Stimulated activated CD4-positive, alpha-beta T cell treated with anti-CD3 and anti-CD28 coated beads, Interleukin-4, amount 100 ng/mL, for 4 hours (primary cell): ENCODE data around the gene ECE1.

ENCODE experiments used
- DNase-seq, 2 experiments: peaks; one replicate each; pipeline ENCODE4 v3.0.0-alpha.2; 2020

The ECE1 gene

DNA sequence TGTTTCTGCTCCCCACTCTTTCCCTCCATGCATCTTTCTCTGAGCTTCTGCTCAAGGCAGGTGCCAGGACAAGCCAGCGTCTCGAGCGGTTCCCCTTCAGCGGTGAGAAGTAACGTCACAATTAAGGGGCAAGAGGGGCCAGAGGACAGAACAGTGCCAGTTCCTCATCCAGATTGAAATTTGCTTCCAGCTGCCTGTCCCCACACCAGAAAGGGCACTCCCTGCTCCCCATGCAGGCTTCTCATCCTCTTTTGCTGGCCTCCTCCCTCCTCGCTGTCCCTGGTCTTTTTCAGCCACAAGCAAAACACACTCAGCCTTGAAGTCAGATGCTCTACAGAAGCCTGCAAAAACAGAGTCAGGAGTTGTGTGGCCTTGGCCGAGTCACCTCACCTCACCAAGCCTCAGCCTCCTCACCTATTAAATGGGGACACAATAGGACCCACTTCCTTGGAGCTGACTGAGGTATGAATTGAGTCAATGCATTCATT lies 35.0 kb upstream of the ECE1 start:
- no peak for DNase-seq

DNA sequence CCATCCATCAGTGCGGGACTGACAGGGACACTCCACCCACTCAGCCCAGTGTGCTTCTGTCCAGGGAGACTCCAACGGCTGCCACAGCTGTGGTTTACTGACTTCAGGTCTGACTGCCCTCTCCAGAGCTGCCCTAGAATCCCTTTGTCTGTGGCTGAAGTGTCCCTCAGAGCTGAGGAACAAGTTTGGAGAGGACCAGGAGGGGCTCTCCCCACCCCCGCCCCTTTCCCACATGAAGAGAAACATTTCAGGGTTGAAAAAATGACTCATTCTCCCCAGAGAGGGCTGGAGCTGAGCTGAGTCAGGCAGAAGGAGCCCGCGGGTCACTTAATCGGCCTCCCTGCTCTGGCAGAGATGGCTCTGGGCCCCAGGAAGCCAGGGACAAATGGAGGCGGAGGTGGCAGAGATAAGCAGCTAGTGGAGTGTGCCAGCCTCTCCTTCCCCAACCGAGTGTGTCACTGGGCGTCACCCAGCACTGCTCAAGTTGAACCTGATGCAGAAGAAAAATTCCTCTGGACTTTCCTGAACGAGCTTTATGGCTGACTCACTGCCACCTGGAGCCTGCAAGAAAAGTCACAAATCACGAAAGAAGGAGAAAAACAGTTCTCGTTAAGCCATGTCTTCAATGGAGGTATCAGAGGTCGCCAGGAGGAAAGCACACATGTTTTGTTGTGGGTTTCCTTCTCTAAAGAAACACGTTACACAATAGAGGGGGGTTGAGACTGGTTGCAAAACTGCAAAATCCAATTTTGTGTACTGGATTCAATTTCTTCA lies 34.3 kb upstream of the ECE1 start:
- peak; percentile 69 to 84 for DNase-seq

DNA sequence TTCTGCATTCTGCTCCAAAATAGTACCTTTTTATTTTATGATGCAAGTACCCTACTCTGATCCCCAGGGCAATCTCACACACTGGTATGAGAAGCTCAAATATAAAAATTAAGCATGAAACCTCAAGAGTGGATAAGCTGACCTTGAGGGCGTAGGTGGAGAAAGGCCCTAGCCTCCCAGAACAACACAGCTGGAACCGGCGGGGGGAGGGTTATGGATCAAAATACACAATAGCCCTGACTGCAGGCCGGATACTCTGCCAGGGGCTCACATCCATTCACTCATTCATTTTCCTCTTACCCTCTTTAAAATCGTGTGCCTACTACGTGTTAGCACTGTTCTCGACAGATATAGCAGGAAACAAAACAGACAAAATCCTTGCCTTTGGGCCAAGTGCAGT lies 32.8 kb upstream of the ECE1 start:
- DNase-seq: no peak

DNA sequence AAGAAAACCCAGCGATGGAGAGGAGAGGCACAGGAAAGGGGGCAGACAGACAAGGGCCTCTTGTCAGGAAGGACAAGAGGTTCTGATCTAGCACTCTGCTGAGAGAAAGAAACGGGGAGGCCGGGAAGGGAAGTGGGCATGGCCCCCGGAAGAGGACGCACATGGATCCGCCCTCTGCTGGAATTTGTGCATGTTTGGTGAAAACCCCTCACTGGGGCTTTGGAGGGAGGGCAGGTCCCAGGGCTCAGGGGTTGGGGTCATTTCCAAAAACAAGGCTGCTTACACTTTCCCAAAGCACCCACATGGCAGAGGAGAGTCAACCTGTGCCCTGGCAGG lies 32.4 kb upstream of the ECE1 start:
- no peak for DNase-seq

DNA sequence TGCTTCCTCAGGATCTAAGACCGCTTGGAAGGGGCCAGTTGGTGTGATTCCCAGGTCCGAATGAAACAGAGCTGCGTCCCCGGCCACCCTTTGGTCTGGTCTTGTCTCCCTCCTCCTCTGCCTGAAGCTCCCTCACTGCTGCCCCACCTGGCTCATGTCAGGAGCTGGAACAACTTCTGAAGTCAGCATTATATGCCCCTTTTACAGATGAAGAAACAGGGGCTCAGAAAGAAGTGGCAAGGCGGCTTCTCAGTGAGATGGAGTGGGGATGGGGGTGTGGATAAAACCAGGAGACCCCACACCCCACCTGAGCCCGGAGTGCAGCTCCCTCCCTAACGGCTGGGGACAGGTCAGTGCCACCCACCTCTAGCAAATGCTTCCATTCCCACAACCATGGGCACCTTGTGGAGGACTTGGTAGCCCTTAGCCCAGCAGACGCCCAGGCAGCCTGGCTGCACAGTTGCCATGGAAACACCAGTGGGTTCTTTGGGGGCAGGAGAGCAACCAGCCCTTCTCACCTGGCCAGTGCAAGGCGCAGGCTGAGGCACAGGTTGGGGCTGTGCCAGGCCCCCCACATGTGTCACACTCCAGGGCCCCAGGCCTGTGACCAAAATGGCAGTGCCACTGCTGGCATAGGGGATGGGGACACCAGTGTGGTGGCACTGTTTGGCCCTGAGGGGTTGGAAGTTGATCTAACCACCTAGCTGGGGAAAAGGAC lies 31.9 kb upstream of the ECE1 start:
- DNase-seq: no peak

DNA sequence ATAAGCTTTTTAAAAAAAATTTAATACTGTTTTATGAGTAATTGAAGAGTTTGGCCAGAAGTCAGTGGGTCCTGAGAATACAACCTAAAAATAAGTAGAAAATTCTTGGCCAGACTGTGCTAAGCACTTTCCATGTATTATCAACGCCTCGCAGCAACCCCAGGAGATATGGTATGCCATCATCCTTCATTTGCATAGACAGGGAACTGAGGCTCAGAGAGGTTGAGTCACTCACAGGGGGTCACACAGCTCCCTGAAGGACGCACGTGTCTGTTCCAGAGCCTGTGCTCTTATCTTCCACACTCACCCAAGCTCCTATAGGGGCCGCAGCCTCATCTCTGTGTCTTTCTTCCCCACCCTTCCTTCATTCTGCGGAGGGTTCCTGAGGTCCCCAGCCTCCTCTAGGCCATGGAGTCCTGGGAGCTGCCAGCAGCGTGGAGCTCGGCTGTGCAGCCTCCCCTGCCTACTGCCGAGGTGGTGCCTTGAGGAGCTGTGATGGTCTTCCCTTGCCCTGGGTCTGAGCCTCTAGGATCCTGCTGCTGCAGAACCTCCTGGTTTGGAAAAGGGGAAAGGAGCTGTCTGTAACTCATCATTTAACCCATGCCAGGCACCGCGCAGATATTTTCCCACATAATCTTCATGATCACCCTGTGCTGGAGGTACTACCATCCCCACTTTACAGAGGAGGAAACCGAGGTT lies 30.3 kb upstream of the ECE1 start:
- DNase-seq: no peak

DNA sequence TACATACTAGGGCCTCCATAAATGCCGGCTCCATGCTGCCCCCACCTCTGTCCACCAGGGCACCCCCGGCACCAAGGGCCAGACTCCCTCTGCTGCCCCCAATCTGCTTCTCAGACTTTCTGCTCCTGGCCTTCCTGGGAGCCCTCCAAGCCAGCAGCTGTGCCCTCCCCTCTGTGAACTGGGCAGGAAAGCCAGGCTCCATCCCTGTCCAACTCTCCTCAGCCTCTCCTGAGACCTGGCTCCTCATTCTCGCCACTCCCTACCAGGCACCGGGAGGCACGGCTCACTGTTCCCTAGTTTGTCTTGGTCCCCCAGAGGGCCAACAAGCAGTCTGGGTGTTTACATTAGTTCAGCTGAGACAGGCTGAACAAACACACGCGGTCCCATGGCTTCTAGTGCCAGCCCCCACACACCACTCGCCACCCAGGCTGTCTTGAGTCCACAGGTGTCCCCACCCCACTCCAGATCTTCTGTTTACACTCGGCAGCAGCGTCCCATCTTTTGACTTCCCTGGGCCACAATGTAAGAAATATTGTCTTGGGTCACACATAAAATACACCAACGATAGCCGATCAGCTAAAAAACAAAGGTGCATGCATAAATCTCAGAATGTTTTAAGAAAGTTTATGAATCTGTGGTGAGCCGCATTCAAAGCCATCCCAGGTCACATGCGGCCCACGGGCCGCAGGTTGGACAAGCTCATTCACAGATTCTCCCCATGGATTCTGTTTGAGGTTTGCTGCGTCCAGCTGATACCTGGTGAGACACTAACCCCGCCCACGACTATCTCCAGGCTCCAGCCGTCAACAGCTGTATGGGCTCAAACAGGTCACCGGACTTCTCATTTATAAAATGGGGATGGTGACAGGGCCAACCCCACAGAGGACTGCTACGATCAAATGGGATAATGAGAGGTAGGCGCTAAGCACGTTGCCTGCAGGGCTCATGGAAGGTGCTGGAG lies 29.5 kb upstream of the ECE1 start:
- no peak for DNase-seq

DNA sequence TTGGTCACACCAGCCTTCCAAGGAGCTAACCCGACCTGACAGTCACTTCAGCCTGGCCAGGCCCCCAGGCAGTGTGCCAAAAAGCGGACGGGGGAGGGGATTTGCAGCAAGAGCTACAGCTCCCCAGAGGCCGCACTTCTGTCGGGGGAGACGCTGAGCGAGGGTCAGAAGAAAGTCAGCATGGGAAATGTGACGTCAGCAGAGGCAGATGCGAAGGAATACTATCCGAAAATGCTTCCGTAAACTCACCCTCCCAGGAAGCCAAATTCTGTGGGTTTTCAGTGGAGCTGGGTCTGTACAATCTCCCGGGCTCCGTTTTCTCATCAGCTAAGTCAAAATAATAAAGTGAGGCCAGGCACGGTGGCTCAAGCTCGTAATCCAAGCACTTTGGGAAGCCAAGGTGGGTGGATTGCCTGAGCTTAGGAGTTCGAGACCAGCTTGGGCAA lies 28.5 kb upstream of the ECE1 start:
- DNase-seq: no peak

DNA sequence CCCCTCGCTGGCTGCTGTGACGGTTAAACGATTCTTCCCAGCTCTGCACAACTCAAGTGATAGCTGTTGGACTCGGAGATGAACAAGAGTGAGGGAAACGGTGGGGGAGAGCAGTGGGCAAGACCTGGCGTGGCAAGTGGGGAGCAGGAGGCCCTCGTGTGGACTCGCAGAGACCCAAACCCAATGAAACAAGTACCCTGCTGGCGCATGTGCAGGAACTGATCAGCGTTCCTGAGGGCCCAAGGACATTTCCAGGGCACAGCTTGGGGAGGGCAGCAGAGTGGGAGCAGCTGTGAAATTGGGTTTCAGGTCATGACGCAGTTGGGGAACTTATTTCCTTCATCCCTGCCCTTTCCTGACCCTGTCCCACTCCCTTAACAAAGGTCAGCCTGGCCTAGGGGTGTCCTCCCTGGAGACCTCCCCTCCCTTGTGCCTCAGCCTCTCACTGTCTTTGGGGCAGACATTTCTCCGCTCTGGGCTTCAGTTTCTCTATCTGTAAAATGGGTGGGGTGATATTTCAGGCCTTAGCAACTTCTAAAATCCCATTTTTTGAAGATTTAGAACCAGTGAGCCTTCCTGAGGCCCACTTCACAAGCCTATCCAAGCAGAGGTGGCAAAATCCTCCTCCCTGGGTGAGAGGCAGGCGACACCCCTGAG lies 27.9 kb upstream of the ECE1 start:
- DNase-seq: no peak

DNA sequence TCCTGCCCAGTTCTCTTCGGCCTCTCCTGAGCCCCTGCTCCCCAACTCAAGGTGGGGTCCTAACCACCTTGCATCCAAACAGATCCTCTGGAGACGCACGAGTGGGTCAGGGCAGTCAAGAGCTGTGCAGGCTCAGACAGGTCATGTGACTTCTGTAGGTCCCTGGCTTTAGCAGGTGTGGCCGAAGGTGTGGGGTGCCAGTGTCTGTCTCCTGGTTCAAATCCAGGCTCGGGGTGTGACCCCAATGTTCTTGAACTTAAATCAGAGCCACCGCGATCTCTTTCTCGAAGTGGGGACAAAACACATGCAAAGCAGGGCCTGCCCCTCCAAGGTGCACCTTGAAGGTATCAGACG lies 27.4 kb upstream of the ECE1 start:
- DNase-seq: no peak

DNA sequence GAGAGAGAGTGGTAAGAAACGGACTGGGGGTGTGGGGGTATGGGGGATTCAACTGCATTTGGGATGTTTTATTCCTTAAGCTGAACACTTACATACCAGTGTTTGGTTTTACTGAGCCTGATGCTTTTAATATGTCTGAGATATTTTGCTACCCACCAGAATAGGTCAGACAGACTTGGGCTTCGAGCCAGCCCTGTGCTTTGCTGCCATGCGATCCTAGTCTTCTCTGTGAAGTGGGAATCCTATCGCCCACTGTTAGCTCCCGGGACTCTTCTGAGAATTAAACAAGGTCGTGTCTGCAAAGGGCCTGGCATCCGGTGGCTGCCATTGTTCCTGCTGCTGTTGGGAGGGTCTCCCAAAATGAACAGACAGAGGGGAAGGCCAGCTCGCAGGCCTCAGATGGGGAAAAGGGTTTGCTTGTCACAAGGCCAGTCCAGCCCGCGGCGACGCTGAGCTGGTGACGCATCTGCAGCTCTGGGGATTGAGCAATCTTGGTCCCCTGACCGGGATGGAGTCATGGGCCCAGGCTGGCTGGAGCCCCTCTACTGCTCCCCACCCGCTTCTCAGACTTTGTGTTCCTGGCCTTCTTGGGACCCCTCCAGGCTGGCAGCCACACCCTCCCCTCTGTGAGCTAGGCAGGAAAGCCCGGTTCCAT lies 26.9 kb upstream of the ECE1 start:
- no peak for DNase-seq

DNA sequence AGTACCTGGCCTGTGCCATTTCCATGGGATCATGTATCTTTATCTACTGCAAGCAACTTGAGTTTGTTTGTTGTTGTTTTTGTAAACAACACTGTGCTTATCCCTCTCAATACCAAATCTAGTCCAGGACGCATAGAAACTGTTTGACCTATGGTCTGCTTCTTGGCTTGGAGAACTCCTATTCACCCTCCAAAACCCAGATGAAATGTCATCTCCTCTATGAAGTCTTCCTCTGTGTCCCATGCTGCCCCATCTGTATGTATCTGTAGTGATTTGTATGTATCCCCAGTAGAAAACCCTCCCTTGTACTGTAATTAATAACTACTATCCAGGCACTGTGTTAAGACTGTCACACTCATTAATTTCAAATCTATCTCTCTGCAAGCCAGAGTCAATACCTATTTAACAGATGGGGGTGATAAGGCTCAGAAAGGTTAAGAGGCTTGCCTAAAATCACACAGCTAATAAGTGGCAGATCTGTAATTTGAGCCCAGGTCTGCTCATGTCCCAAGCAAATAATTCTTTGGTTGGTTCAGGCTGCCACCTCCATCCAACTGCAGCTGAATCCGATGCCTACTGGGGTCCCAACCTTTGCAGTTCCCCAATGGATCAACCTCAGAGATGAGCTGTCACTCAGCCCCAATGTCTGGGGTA lies 24.6 kb upstream of the ECE1 start:
- no peak for DNase-seq

DNA sequence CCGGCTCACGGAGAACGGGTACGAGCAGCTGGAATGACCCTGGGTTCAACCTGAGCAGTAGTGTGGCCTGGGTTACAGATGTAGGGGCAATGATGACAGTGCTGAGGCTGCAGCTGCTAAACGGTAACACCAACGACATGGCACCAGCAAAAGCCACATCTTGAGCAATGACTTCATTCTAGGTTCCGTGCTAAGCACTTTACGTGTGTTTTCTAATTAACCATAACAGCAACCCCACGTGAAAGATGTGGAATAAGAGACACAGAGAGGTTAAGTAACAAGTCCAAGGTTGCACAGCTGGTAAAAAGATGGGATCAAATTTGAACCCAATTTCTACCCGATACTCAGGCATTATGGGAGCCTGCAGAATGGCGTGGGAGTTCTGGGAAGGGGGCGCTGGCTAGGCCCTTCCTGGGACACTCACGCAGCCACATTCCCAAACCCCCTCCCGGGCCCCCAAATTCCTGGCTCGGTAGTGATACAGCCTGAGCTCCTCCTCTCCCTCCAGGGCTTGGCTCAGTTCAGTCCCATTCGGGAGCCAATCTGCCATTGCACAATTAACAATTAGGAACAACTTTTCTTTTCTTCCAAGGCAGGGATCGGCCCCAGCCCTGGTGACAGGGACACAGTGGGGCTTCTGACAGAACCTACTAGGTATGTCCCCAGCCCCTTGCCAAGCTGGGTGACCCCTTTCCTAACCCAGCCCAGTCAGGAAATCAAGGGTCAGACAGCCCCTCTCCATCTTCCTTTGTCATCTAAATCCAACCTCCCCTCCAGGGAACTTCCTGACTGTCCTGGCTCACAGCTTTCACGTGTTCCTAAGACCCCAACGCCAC lies 23.8 kb upstream of the ECE1 start:
- DNase-seq: no peak

DNA sequence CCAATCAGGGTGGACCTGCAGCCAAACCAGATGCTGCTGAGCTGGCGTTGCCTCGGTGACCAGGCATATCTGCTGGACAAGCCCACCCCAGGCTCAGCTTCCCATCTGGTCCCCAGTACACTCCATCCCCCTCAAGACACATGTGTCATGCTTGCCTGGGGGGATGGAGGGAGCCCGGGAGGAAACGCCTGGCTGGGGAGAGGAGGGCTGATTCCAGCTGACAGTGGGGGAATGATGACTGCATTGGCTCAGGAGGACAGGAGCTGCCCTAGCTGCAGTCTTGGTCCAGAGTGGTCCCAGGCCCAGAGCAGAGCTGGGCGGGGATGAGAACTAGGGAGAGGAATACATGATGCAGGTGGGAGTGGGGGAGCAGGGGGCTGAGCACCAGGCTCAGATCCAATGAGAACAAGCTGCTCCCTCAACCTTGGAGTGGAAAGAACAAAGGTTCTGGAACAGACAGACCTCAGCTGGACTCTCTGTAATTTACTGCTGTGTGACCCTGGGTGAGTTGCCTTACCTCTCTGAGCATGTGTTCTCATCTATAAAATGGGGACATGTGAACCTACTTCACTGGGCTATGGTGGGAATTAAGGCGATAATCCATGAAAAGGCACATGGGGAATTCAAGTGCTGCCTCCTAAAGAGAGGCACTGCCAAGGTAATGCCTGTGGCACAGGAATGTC lies 23.1 kb upstream of the ECE1 start:
- no peak for DNase-seq

DNA sequence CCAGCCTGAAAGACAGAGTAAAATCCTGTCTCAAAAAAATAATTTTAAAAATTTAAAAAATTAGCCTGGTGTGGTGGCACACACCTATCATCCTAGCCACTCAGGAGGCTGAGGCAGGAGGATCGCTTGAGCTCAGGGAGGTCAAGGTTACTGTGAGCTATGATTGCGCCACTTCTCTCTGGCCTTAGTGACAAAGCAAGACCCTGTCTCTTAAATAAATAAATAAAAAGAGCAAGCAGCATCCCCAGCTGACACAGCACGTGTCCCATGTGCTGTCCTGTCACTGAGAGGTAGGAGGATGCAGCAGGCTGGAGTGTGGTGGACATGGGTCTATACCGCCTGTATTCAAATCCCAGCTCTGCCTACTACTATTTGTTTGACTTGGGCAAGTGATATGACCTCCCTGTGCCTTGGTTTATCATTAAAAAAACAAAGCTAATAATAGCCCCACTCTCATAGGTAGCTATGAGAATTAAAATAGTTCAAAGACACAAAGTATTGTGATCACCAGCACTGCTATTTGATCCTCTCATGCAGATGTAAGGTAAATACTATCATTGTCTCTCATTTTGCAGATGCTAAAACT lies 22.2 kb upstream of the ECE1 start:
- no peak for DNase-seq

DNA sequence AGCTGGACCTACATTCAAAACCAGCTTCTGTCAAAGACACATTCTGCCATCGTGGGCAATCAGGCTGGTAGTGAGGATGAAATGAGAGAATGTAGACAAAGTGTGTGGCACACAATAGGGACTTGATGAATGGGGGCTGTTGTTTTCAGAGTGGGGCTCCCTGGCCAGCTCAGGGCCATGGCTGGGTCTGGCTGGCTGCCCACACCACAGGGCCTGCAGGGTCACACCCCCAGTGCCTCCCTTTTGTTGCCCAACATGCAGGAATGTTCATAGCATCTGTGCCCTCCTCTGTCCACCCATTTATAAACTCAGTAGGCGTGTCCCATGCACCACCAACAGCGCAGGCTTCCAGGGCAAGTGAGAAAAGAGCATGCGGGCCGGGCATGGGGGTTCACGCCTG lies 20.8 kb upstream of the ECE1 start:
- DNase-seq: no peak

DNA sequence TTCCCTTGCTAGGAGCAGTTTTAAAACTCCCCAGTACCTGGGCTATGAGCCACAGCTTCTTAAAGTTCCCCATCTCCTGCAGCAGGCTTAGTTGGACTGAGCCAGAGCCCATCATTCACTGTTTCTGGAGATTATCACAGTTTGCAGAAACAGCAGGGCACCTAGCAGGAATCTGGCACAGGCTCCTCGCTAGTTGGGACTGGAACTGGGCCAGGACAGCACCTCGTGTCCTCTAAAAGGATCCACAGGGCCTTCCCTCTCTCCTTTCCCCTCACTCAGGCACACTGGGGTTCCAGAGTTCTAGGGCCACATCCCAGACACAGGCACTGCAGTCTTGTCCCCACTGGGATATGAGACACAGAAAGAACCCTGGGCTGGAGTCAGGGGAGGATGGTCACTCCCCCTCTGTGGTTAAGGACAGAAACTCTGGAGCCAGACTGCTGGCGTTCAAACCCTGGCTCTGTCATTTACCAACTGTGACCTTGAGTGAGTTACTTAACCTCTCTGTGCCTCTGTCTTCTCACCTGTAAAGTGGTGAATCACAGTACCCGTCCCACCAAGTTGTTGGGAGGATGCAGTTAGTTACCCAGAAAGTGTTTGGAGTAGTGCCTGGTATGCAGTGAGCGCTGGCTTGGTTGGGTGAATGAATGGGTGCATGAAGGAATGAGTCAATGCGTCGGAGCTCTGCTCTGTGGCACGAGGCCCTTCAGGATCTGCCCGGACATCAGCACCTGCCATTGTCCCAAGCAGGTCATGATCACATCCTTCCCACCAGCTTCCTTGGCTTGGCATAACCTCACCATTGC lies 18.8 kb upstream of the ECE1 start:
- DNase-seq: no peak

DNA sequence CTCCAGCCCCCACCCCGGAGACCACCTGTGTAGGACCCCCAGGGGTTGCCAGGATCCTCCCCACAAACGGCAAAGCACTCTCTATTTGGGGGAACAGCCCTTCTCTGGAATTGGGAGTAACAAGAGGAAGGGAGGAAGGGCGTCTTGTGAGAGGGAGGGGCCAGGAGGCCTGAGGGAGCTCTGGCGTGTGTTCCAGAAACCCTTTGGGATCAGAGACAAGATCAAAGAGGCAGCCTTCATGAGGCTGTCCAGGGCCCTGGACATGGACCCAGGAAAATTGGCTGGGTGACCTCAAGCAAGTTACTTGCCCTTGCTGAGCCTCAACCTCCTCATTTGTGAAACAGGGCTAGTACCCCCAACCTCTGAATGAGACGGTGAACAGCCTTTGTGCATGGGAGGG lies 18.1 kb upstream of the ECE1 start:
- no peak for DNase-seq
